HUES64 (cell line): ENCODE data around the gene MTHFD2L.

Experiments
- H3K27ac ChIP-seq: 2 replicates; pipeline ENCODE4 v1.7.0; 2013; ENCODE audit warnings: low read depth, low read length, inconsistent platforms
- H3K27me3 ChIP-seq: 2 replicates; pipeline ENCODE4 v1.6.1; 2013; ENCODE audit warnings: mild to moderate bottlenecking, low read length; ENCODE audit not compliant: insufficient read depth
- H3K36me3 ChIP-seq: 2 replicates; pipeline ENCODE4 v1.6.1; 2013; ENCODE audit warnings: mild to moderate bottlenecking, low read length; ENCODE audit not compliant: insufficient read depth
- H3K4me1 ChIP-seq: 2 replicates; pipeline ENCODE4 v1.6.1; 2013; ENCODE audit warnings: mild to moderate bottlenecking, low read length, moderate library complexity; ENCODE audit not compliant: insufficient read depth
- H3K4me3 ChIP-seq: 2 replicates; pipeline ENCODE4 v1.5.1; 2013; ENCODE audit warnings: mild to moderate bottlenecking, low read length, moderate library complexity
- H3K9ac ChIP-seq: 2 replicates; pipeline ENCODE4 v1.6.1; 2013; ENCODE audit warnings: mild to moderate bottlenecking, low read depth, low read length
- H3K9me3 ChIP-seq: 2 replicates; pipeline ENCODE4 v1.6.1; 2013; ENCODE audit warnings: low read depth, low read length; ENCODE audit not compliant: insufficient read depth
- WGBS: fragments of 150-250, 120-280 bp; methylation state at CpG from one replicate; pipeline ENCODE4 v1.1.7; 2013; ENCODE audit warnings: missing lambda C conversion rate; 5-methylcytosine and 5-hydroxymethylcytosine counted together

MTHFD2L gene

DNA sequence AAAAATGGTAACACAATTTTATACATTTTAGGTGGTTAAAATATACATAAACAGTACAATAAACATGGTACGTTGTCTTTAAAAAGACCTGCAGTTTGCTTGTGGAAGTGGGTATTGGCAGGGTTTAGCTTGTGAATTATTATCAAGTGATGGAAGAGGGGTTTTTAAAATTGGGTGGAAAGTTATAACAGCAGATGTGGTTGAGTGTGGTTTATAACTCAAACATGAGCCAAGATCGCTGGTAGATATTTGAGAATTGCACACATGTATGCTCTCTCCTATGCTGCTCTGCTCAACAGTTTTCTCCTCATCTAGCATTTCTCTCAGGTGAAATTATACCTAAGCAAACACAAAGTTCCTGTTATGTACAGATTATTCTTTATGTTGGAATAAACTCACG is 164.4 kb downstream of the MTHFD2L start:
- no peak overlapping the region for H3K9ac ChIP-seq
- peaks cover 6% of the 10 kb centered on the region for H3K4me1 ChIP-seq
- no peaks in the 10 kb centered on the region for H3K36me3 ChIP-seq
- no peak overlapping the region for H3K4me3 ChIP-seq
- H3K9me3 ChIP-seq: no peaks in the 10 kb centered on the region
- no peaks in the 10 kb centered on the region for H3K27me3 ChIP-seq
- H3K27ac ChIP-seq: no peak overlapping the region
- WGBS: 90% methylated on average over 3 of the region's 3 CpGs

DNA sequence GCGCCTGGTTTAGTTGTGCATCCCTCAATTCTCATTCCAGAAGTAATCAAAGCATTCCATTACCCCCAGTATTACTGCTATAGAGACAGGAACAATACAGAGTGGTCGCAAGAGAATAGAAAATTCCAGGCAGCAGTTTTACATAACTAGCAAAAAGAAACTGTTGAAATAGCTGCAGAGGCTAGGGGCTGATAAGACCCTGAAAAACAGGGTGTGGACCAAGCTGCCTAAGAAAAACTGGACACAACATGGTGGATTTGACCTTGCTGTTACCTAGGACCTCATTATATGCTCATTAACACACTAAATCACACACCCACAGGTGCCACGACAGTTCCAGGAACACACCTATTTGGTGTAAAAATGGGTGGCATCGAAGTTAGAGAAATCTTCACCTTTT is 165.7 kb downstream of the MTHFD2L start:
- Histone ChIP-seq H3K27ac (no peak overlapping the region), H3K36me3 (no peaks in the 10 kb centered on the region), H3K4me3 (no peak overlapping the region), H3K4me1 (peaks cover 6% of the 10 kb centered on the region), H3K9me3 (no peaks in the 10 kb centered on the region), H3K9ac (no peak overlapping the region), H3K27me3 (no peaks in the 10 kb centered on the region)
- 96% methylated on average over 4 of the region's 4 CpGs for WGBS

DNA sequence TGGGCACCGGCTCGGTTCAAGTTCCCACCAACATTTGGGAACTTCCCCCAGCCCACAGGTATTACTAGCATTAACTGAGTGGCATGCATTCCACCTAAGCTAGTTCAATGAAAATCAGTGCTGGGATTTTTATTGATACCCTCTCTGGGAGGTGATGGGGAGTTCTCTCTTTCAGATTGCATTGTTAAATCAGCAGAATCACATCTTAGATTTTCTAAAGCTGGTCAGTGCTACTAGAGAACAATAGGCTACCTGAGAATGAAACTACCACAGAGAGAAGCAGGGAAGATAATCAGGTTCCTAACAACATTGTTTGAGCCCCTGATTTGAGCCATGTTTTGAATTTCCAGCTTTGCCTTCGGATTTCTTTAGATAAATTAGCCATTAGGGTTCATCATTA is 166.3 kb downstream of the MTHFD2L start:
- Histone ChIP-seq H3K4me1 (peaks cover 6% of the 10 kb centered on the region), H3K9ac (no peak overlapping the region), H3K4me3 (no peak overlapping the region), H3K36me3 (no peaks in the 10 kb centered on the region), H3K27ac (no peak overlapping the region), H3K27me3 (no peaks in the 10 kb centered on the region), H3K9me3 (no peaks in the 10 kb centered on the region)
- WGBS: 95% methylated on average over 3 of the region's 3 CpGs

DNA sequence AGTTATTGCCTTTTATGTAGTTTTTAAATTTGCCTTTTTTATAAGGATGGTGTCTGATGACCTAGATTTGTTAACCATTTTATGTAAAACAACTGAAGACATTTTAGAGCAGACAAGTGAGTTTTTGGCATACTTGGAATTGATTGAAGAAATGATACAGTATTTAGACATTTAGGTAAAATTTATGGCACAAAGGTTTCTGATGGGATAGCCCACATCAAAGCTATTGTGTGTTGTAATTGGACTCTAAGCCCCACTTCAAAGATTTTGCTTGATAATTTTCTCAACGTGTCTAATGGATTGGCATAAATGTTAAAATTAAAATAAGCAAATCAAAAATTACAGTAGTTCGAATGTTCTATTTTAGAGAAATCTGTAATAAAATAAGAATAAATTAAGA is 168.0 kb downstream of the MTHFD2L start:
- Histone ChIP-seq H3K36me3 (no peaks in the 10 kb centered on the region), H3K4me3 (no peak overlapping the region), H3K27ac (no peak overlapping the region), H3K9me3 (no peaks in the 10 kb centered on the region), H3K27me3 (no peaks in the 10 kb centered on the region), H3K9ac (no peak overlapping the region), H3K4me1 (peaks cover 3% of the 10 kb centered on the region)
- 80% methylated on average over 1 of the region's 2 CpGs for WGBS

DNA sequence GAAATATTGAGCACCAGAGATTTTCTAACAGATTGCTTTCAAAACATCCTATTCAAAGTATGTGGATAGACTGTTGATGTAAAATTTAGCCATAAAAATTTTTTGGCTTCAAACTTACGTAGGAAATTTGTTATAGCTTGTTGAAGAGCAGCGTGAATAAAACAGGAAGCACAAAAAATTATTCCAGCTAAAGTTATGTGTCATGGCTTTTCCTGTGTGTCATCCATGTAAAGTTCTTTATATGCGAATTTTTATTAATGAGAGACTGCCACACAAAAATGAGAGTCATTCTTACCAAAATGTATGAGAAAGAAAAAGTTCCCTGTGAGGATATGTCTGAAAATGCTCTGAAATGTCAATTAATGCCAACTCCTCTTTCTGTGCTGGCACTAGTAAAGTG is 169.8 kb downstream of the MTHFD2L start:
- no peaks in the 10 kb centered on the region for H3K4me1 ChIP-seq

DNA sequence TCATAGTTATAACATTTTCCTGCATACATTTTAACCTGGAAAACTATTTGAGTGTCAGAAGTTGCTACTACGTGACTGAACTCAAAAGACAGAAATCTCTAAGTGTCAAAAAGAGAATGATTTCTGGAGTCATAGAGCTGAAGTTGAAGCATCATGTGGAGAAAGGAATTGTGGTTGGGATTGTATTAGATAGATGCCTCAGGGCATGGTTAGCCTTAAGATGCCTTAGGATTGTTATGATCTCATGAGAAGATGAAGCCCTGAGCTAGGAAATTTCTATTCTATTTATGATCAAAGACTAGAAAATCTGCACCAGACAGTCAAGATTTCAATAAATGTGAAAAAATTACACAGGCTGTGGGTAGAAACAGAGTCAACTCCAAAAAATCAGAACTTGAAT is 170.6 kb downstream of the MTHFD2L start:
- H3K4me3 ChIP-seq: no peak overlapping the region
- H3K9me3 ChIP-seq: no peaks in the 10 kb centered on the region
- 97% methylated on average over 1 of the region's 1 CpG for WGBS
- no peaks in the 10 kb centered on the region for H3K27me3 ChIP-seq
- H3K4me1 ChIP-seq: no peaks in the 10 kb centered on the region
- no peak overlapping the region for H3K27ac ChIP-seq
- H3K9ac ChIP-seq: no peak overlapping the region
- no peaks in the 10 kb centered on the region for H3K36me3 ChIP-seq

More for the DNA sequence above, 169.8 kb downstream of the MTHFD2L start:
- no peak overlapping the region for H3K4me3 ChIP-seq
- no peak overlapping the region for H3K27ac ChIP-seq
- H3K9me3 ChIP-seq: no peaks in the 10 kb centered on the region
- H3K9ac ChIP-seq: no peak overlapping the region
- no peaks in the 10 kb centered on the region for H3K36me3 ChIP-seq
- H3K27me3 ChIP-seq: no peaks in the 10 kb centered on the region
- 97% methylated on average over 3 of the region's 3 CpGs for WGBS

DNA sequence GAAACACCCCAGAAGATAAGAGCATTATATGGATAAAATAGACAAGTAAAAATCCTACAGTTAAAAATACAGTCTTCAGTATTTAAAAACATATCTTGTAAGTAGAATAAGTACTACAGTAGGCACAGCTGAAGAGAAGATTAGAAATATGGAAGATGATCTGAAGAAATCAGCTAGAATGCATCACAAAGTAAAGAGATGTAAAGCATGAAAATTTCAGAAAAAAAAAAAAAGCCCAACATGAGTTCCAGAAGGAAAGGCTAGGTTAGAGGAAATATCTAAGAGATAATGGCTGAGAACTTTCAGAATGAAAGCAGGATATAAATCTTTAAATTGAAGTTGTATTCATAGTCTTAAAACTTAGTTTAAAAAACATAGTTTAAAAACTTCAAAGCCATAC is 171.4 kb downstream of the MTHFD2L start:
- H3K27me3 ChIP-seq: no peaks in the 10 kb centered on the region

DNA sequence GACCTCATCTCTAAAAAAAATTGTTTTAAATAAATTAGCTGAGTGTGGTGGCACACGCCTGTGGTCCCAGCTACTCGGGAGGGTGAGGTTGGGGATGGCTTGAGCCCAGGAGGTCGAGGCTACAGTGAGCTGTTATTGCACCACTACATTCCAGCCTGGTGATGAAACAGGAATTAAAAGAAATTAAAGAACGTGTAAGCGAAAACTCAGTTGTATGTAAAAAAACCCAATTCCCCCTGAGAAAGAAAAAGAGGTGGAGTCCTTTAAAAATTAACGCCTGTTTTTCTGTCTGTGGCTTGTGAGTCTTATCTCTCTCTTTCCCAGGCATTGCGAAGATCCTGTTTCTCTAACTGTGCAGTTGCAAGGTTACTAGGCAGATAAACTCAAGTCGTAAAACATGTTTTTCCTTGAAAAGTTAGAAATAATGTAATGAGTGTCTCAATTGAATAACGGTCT is 172.4 kb downstream of the MTHFD2L start:
- H3K9me3 ChIP-seq: no peaks in the 10 kb centered on the region
- no peaks in the 10 kb centered on the region for H3K36me3 ChIP-seq
- H3K4me1 ChIP-seq: no peaks in the 10 kb centered on the region
- no peak overlapping the region for H3K4me3 ChIP-seq
- WGBS: 93% methylated on average over 9 of the region's 9 CpGs
- no peak overlapping the region for H3K9ac ChIP-seq
- H3K27me3 ChIP-seq: no peaks in the 10 kb centered on the region
- H3K27ac ChIP-seq: no peak overlapping the region

More for the DNA sequence above, 171.4 kb downstream of the MTHFD2L start:
- Histone ChIP-seq H3K4me3 (no peak overlapping the region), H3K9me3 (no peaks in the 10 kb centered on the region), H3K36me3 (no peaks in the 10 kb centered on the region), H3K9ac (no peak overlapping the region), H3K4me1 (no peaks in the 10 kb centered on the region), H3K27ac (no peak overlapping the region)

DNA sequence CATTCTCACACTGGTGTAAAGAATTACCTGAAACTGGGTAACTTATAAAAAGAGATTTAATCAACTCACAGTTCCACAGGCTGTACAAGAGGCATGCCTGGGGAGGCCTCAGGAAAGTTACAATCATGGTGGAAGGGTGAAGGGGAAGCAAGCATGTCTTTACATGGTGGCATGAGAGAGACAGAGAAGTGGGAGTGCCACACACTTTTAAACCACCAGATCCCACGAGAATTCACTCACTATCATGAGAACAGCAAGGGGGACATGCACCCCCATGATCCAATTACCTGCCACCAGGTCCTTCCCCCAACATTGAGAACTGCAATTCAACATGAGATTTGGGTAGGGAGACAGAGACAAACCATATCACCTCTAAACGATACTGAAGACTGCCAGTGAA is 173.3 kb downstream of the MTHFD2L start:
- no peaks in the 10 kb centered on the region for H3K9me3 ChIP-seq
- H3K4me3 ChIP-seq: no peak overlapping the region
- H3K27ac ChIP-seq: no peak overlapping the region
- 94% methylated on average over 2 of the region's 2 CpGs for WGBS
- no peaks in the 10 kb centered on the region for H3K27me3 ChIP-seq
- no peaks in the 10 kb centered on the region for H3K4me1 ChIP-seq
- H3K9ac ChIP-seq: no peak overlapping the region
- no peaks in the 10 kb centered on the region for H3K36me3 ChIP-seq

DNA sequence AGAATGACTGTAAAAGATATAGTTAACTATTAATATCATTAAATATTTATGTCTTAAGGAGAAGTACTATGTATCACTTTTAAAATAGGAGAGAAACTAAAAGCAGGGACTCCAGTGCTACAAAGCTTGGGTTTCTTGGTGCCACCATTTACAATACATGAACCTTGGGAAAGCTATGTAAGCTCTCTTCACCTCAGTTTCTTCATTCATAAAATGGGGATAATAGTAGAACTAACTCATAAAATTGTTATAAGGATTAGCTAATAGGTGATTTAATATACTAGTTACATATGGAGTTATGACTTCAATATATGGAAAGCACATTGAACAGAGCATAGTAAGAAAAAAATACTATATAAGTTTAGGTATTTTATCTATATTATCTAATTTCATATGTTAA is 174.0 kb downstream of the MTHFD2L start:
- H3K4me1 ChIP-seq: no peaks in the 10 kb centered on the region
- H3K27me3 ChIP-seq: no peaks in the 10 kb centered on the region
- H3K9me3 ChIP-seq: no peaks in the 10 kb centered on the region
- no peak overlapping the region for H3K4me3 ChIP-seq
- no peak overlapping the region for H3K27ac ChIP-seq
- no peak overlapping the region for H3K9ac ChIP-seq
- H3K36me3 ChIP-seq: no peaks in the 10 kb centered on the region

DNA sequence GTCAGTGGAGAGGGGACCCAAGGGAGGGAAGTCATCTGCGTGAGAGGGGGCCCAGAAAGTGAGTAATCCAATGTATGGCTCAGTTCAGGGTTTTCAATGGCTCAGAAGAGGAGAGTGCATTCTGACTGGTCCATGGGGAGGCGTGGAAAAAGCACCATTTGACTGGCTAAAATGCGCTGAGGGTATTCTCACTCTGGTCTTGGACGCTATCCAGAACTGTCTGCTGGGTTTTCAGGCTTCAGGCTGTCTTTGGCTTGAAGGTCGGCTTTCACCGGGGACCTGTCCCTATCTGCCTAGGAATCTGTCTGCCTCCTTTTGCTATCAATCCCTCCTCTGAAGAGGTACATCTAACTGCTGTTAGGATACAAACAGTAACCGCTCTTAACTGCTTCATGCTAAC is 176.7 kb downstream of the MTHFD2L start:
- Histone ChIP-seq H3K9ac (no peak overlapping the region), H3K4me3 (no peak overlapping the region), H3K27ac (no peak overlapping the region), H3K9me3 (no peaks in the 10 kb centered on the region), H3K36me3 (no peaks in the 10 kb centered on the region), H3K4me1 (no peaks in the 10 kb centered on the region), H3K27me3 (no peaks in the 10 kb centered on the region)
- 95% methylated on average over 7 of the region's 7 CpGs for WGBS

DNA sequence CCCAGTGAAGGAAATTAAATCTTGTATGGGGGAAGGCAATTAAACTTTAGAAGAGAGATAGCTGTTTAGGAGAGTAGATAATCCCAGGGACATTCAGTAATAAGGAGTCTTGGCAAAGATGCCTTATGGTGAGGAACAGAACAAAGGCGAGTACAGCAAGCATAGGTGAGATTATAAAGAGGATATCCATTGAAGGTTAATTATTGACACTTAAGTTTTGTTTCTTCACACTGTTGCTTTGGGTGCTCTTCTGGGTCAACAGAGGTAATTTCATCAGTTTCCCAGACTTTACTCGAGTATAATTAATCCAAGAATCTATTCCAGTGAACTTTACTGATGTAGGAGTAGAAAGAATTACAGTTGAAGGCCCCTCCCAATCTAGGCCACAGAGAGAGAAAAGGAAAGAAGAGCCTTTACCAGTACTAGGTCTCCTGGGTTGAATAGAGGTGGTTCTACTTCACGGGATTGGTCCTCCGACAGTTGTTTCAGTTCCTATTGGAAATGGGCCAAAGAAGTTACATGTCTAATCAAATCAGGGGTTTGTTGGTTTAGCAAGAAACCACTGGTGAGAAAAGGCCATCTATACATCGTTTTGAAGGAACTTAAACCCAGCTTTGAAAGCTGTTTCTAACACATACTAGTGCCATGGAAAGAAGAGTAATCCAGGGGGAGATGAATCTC is 177.6 kb downstream of the MTHFD2L start:
- 95% methylated on average over 4 of the region's 5 CpGs for WGBS
- Histone ChIP-seq H3K4me1 (no peaks in the 10 kb centered on the region), H3K4me3 (no peak overlapping the region), H3K27me3 (no peaks in the 10 kb centered on the region), H3K27ac (no peak overlapping the region), H3K36me3 (no peaks in the 10 kb centered on the region), H3K9ac (no peak overlapping the region), H3K9me3 (no peaks in the 10 kb centered on the region)
